KOPT-K1 (cell line): ENCODE measurements around the gene FGD3.

Source experiments
- H3K27ac ChIP-seq: fragments of 200-600 bp; sonication (generic); 2 replicates; pipeline ENCODE4 v1.5.1; 2016; ENCODE audit warnings: antibody characterized with exemption, mild to moderate bottlenecking, low read depth, low read length; ENCODE audit not compliant: poor library complexity, severe bottlenecking
- H3K36me3 ChIP-seq: fragments of 200-600 bp; sonication (generic); 2 replicates; pipeline ENCODE4 v1.5.1; 2017; ENCODE audit warnings: antibody characterized with exemption, mild to moderate bottlenecking, low read length, moderate library complexity; ENCODE audit not compliant: insufficient read depth
- H3K9me3 ChIP-seq: fragments of 200-600 bp; sonication (generic); 2 replicates; pipeline ENCODE4 v1.5.1; 2017; ENCODE audit warnings: antibody characterized with exemption, low read length, mild to moderate bottlenecking; ENCODE audit not compliant: insufficient read depth, poor library complexity, severe bottlenecking

FGD3 gene

GRCh38 chr9:93020771-93021670, 73.7 kb downstream of the FGD3 start:
- peaks cover 61% of the 10 kb centered on the region; the same call in 1 of the 2 replicates for H3K36me3 ChIP-seq
- no peaks in the 10 kb centered on the region for H3K9me3 ChIP-seq
- H3K27ac ChIP-seq, result no peak overlapping the region

DNA sequence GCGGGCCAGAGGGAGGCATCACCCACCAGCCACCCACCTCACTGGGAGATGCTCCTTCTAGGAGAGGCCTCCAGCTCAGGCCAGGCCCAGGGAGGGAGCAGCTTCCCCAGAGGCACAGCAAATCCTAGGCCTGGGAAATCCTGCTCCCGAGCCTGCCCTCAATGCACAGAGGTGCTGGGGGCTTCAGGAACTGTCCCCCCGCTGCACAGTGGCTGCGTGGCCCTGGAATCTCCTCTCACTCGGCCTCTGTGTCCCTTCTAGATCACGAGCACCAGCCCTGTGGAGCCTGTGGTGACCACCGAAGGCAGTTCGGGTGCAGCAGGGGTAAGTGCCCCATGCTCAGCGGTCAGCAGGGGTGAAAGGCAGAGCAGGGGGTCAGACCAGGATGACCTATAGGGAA, 74.7 kb downstream of the FGD3 start:
- Histone ChIP-seq H3K27ac (no peak overlapping the region), H3K9me3 (no peaks in the 10 kb centered on the region), H3K36me3 (peaks cover 60% of the 10 kb centered on the region; the same call in 1 of the 2 replicates)

GRCh38 chr9:93022721-93023520, 75.6 kb downstream of the FGD3 start:
- Histone ChIP-seq H3K9me3 (no peaks in the 10 kb centered on the region), H3K36me3 (peaks cover 53% of the 10 kb centered on the region; the same call in 1 of the 2 replicates), H3K27ac (no peak overlapping the region)

GRCh38 chr9:93023521-93023815, 76.1 kb downstream of the FGD3 start:
- no peak overlapping the region for H3K27ac ChIP-seq
- no peaks in the 10 kb centered on the region for H3K9me3 ChIP-seq
- H3K36me3 ChIP-seq, result peaks cover 47% of the 10 kb centered on the region; the same call in 1 of the 2 replicates

DNA sequence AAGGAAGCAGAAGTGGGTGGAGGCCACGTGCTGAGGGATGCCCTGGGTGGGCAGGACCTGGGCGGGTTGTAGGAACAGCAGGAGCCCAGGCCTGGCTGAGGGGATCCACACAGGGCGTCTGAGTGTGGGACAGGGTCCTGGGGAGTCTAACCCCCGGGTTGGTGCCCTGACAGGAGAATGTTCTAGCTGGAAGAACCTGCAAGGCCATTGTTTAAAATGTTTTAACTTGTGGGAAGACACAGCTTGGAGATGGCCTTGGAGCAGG, 77.3 kb downstream of the FGD3 start:
- Histone ChIP-seq H3K9me3 (no peaks in the 10 kb centered on the region), H3K27ac (peak overlapping the region; percentile 90), H3K36me3 (peaks cover 37% of the 10 kb centered on the region; the same call in 1 of the 2 replicates)

- H3K27ac ChIP-seq, result peak overlapping the region; percentile 90
- peaks cover 37% of the 10 kb centered on the region; the same call in 1 of the 2 replicates for H3K36me3 ChIP-seq
- no peaks in the 10 kb centered on the region for H3K9me3 ChIP-seq
Measured at GRCh38 chr9:93024986-93025630, 77.8 kb downstream of the FGD3 start.

GRCh38 chr9:93025736-93026135, 78.4 kb downstream of the FGD3 start:
- peak overlapping the region; percentile 90 for H3K27ac ChIP-seq
- no peaks in the 10 kb centered on the region for H3K9me3 ChIP-seq
- peaks cover 33% of the 10 kb centered on the region; the same call in 1 of the 2 replicates for H3K36me3 ChIP-seq

DNA sequence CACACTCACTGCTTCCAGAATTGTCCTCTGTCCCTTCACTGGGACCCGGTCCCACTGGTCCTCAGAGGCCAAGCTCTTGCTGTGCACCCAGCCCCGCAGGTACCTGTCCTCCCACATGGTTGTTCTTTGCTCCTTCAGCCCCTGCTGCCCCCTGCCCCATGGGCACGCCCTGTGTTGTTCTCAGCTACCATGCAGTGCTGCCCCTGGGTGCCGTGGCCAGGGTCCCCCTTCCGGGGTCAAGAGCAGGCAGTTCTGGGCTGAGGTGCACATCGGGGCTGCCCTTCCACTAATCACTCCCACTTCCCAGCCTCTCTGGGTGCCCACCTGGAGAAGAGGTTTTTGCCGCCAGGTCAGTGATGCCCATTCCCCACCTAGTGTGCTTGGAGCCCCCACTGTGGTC, 79.3 kb downstream of the FGD3 start:
- Histone ChIP-seq H3K9me3 (no peaks in the 10 kb centered on the region), H3K27ac (peak overlapping the region; percentile 90), H3K36me3 (peaks cover 27% of the 10 kb centered on the region; the same call in 1 of the 2 replicates)

DNA sequence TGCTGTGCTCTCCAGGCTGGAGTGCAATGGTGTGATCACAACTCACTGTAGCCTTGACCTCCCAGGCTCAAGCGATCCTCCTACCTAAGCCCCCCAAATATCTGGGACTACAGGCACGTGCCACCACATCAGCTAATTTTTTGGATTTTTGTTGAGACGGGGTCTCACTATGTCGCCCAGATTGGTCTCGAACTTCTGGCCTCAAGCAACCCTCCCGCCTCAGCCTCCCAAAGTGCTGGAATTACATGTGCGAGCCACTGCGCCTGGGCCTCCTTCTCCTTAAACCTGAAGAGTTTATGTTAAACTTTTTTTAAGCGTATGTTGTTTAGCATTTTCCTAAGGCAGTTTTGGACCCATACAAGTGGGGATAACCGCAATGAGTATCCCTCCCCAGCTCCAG, 80.4 kb downstream of the FGD3 start:
- peaks cover 34% of the 10 kb centered on the region; the same call in 1 of the 2 replicates for H3K36me3 ChIP-seq
- H3K27ac ChIP-seq, result peak overlapping the region; percentile 90
- no peaks in the 10 kb centered on the region for H3K9me3 ChIP-seq

- Histone ChIP-seq H3K36me3 (peaks cover 36% of the 10 kb centered on the region; the same call in 1 of the 2 replicates), H3K27ac (peak overlapping the region; percentile 90), H3K9me3 (no peaks in the 10 kb centered on the region)
Measured at GRCh38 chr9:93028448-93029006, 81.2 kb downstream of the FGD3 start.

DNA sequence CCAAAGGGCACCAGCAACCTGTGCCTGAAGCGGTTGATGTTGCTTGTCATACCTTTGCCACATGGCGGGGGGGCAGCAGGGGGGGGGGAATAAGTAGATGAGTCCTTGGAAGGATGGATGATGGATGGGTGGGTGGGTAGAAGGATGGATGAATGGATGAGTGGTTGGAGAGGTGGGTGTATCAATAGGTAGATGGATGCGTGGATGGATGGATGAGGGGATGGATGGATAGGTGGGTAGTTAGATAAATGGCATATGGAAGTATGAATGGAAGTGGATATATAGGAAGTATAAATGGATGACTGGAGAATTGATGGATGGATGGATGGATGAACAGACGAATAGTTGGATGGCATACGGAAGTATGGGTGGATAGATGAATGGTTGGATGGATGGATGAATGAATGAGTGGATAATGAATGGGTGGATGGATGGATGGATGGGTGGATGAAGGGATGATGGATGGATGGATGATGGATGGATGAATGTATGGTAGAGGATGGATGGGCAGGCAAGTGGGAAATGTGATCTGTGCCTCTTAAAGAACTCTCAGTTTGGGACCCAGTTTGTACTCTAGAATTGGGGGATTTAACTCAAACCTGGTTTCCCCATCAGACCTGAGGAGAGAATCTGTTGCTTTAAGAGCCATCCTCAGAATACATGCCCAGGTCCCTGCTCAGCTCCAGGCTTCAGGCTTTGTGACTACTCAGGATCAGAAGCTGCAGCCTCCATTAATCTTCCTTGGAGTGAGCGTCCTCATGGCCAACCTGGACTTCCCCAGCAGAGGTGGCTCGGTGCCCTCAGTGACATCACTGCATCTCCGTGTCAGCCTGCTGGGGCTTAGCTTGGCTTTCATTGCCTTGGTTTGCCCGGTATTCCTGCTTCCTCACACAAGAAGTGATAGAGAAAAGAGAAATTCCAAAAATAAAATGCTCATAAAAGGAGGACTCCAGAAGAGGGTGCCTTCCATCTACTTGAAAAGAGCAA, 83.6 kb downstream of the FGD3 start:
- H3K27ac ChIP-seq, result no peak overlapping the region
- H3K9me3 ChIP-seq, result no peaks in the 10 kb centered on the region
- H3K36me3 ChIP-seq, result peaks cover 38% of the 10 kb centered on the region; the same call in 1 of the 2 replicates

- no peak overlapping the region for H3K27ac ChIP-seq
- no peaks in the 10 kb centered on the region for H3K9me3 ChIP-seq
- H3K36me3 ChIP-seq, result peaks cover 38% of the 10 kb centered on the region; the same call in 1 of the 2 replicates
Measured at GRCh38 chr9:93031629-93032430, 84.5 kb downstream of the FGD3 start.

DNA sequence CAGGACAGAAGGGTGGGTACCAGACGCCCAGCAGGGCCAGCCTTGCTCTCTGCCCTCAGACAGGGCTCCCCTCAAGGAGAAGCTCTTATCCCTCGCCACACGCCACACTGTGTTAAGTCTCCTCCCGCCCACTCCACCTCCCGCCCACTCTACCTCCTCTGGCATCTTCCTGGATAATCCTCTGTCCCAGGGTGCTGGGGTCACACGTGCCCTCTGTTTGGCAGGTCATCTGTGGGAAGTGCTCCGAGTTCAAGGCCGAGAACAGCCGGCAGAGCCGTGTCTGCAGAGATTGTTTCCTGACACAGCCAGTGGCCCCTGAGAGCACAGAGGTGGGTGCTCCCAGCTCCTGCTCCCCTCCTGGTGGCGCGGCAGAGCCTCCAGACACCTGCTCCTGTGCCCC, 85.2 kb downstream of the FGD3 start:
- Histone ChIP-seq H3K9me3 (no peaks in the 10 kb centered on the region), H3K36me3 (peaks cover 38% of the 10 kb centered on the region; the same call in 1 of the 2 replicates), H3K27ac (no peak overlapping the region)
